Measurements from ENCODE around the gene LZTS2.
A peak's percentile ranks its signal among the peaks of the same experiment; 100 is the strongest.

The LZTS2 gene

DNA sequence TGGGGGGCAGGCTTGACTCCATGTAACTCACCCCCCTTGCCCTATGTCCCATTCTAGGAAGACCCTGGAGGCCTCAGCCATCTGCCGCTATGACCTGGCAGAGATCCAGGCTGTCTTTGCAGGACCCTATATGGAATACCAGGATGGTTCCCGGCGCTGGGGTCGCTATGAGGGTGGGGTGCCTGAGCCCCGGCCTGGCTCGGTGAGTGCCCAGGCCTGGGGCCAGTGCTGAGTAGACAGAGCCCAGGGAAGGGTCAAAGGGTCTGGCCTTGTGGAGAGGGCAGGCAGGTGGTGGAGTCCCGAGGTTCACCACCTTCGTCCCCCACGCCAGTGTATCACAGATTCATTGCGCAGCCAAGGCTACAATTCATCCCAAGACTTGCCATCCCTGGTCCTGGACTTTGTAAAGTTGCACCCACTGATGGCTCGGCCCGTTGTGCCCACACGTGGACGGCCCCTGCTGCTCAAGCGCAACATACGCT is 19.8 kb upstream of the LZTS2 start:
- DNase-seq = no peak

DNA sequence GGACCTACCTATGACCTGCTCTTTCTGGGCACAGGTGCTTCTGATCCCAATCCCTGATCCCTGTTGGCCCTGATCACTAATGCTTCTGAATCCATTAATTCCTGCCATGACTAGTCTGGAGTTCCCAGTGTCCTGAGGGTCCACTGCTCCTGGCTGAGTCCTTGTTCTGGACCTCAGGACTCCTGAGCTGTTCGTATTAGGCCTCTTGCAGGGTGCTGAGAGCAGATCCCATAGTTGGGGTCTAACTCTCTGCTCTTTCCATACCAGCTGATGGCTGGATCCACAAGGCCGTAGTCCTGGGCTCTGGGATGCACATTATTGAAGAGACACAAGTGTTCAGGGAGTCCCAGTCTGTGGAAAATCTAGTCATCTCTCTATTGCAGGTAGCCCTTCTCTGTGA is 19.3 kb upstream of the LZTS2 start:
- DNase-seq = no peak

DNA sequence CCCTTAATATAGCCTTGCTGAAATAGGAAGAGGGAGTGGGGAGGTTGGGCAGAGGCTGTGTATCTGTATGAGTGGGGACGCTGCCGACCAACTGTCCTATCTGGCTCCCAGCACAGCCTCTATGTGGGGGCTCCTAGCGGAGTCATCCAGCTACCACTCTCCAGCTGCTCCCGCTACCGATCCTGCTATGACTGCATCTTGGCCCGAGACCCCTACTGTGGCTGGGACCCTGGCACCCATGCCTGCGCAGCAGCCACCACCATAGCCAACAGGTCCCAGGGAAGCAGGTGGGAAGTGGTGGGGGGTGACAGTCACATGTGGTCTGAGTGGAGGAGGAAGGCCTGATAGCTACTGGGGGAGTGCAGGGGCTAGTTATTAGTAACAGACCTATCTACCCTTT is 18.9 kb upstream of the LZTS2 start:
- DNase-seq = no peak

DNA sequence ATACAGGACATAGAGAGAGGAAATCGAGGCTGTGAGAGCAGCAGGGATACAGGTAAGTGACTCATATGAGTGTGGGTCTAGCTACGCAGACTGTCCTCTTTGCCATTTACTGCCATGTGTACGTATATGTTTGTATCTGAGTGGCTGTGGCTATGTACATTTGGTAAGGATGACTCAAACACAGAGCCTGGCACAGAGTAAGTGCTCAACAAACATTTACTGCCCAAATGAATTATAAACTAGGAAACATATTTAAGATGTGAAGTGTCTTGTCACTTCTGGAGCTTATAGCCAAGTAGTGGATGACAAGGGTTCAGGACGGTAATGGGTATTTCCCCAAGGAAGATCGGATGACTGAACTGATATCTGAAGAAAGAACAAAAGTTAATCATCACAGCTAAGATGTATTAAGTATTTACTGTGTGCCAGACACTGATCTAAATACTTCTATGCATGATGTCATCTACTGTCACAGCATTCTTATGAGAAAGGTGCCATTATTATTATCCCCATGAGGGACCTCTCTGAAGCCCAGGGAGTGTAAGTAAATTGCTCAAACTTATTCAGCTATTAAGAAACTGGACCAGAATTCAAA is 18.3 kb upstream of the LZTS2 start:
- DNase-seq = no peak

DNA sequence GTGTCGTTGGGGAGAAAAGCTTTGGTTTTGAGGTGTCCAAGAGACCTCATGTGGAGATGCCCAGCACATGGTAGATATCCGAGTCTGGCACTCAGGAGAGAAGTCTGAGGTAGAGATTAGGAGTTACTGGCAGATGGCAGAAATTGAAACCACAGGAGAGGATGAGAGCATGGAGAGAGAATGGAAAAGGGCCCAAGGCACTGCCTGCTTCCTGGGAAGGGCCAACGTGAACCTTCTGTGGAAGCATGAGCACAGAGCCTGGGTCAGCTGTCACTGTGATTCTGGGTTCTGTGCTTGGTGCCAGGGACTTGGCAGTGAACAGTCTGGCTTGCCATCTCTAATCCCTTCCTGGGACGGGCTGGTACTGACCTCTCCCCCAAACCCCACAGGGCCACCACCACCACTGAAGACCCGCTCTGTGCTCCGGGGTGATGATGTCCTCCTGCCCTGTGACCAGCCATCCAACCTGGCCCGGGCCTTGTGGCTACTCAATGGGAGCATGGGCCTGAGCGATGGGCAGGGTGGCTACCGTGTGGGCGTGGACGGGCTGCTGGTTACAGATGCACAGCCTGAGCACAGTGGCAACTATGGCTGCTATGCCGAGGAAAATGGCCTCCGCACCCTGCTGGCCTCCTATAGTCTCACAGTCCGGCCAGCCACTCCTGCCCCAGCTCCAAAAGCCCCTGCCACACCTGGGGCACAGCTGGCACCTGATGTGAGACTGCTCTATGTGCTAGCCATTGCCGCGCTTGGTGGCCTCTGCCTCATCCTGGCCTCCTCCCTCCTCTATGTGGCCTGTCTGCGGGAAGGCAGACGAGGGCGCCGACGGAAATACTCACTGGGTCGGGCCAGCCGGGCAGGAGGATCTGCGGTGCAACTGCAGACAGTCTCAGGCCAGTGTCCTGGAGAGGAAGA is 16.4 kb upstream of the LZTS2 start:
- no peak for DNase-seq

DNA sequence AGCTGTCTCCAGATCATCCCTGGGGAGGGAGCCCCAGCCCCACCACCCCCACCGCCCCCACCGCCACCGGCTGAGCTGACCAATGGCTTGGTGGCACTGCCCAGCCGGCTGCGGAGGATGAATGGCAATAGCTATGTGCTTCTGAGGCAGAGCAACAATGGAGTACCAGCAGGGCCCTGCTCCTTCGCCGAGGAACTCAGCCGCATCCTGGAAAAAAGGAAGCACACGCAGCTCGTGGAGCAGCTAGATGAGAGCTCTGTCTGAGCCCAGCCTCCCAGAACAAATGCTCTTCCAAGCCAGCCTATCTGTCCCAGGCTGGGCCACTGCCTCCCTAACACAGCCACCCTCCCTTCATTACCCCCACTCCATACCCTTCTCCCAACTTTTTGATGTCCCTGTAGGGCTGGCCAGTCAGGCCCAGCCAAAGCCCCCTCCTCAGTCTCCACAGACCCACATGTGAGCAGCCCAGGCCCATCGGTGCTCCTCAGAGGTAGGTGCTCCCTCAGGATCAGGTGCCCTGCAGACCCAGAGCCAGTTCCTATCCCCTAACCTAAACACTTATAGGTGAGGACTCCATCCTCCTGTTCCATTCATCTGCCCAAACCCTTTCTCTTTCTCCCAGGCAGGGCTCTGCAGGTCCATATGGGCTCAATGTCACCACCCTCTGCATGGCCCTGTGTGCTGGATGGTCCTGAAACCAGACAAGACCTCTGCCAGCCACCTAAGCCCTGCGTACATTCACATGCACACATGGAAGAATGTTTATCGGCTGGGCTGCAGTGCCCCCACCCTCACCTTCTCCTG is 15.5 kb upstream of the LZTS2 start:
- no peak for DNase-seq

DNA sequence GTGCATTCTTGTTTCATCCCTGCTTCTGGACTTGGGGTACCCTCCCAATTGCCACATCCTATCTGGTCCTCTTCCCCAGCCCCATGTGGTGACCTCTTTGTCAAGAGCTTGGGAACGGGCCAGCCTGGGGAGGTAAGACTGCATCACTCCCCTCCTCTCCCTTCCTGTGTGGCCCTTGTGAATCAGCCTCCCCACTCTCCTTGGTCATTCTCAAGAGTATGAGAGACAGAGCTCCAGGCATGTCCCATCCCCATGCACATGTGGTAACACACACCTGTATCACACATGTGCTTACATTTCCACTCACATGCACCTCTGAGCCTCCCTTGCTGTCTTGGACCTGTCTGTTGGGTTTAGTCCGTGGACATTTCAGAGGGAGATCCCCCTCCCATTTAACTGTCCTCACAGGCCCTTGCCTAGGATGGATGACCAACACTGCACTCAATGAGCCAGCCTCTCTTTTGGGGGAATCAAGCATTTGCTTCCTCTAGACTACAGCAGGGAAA is 14.9 kb upstream of the LZTS2 start:
- no peak for DNase-seq

DNA sequence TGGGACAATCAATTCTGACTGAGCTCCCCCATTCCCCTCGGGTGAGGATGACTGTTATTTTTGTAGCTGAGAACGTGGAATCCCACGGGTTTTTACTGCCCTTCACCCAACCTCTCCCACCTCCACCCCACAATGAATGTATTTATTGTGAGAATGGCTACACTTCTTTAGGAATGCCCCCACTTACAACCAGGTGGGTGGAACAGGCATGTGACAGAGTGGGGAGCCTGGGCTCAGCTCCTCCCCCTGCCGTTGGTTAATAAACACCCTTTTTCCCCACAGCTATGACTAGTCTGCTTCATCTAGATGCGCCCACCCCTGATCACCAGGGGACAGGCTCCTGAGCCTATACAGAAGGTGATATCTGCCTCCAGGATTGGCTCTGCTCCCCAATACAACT is 14.3 kb upstream of the LZTS2 start:
- DNase-seq = no peak

DNA sequence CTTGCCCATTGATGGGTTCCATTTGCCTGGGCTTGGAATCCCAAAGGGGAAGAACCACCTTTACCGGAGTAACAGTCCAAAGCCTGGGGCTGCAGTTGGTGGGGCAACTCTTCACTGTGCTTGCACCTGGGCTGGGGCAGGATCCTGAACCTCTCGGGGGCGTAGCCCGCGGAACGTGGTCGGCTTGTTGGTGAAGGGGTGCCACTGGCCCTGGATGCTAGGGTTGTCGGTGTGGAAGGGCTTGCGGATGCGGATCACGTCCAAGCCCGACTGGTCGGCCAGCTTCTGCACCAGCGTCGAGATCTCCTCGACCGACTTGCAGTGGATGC is 13.0 kb upstream of the LZTS2 start:
- DNase-seq = no peak

DNA sequence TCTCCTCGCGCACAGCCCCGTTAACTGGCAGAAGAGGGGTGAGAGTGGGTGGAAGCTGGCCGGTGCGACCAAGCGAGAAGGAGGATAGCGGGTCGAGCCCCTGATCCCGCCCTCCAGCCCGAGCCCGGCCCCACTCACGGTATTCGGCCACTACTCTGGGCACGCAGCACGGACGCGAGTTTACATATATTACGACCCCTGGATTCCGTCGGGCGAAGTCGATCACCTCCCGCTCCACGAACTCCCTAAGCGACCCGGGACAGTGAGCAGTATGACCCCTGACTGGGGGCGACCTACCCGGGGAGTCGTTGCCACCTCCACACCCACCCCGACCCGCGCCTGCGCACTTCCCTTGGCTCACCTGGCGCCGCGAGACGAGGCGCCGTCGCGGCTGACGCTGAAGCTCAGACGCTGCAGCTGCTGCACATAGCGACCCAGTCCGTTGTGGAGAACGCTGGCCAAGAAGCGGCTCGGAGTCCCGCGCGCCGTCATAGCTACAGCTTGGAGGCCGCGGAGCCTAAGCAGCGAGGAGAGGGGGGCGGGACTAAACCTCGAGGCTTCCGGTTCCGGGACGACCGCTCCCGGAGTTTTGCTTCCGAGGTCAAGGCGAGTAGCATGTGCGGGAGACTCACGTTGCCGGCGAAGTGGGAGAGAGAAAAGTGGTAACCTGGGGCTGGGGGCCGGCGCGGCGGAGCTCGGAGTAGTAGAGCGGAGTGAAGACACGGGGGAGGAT is 12.5 kb upstream of the LZTS2 start, which contains the start of the genes MRPL43 and TWNK:
TSS of gene MRPL43 (minus strand) at position 546 of the 733 bp plus-strand sequence. CDS start at position 492, 54 bp downstream.
TSS of gene TWNK (plus strand) at position 592 of the 733 bp plus-strand sequence. CDS start 668 bp downstream, outside the sequence.
- DNase-seq = peak; percentile 60

DNA sequence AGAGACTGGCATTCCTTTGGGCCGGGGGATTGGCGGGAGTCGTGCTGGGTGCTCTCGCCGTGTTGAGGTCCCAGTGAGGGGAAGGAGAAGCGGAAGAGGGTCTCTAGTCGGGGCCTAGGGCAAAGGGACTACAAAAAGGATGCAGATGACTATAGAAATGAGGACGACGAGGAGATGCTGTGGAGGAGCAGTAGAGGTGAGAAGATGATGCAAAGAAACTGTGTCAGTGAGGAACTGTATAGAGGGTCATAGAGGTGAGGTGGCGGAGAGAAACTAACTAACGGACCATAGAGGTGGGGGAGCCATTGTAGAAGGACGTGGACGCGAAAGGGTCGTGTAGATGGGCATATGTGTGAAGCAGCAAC is 11.9 kb upstream of the LZTS2 start:
- DNase-seq = no peak

DNA sequence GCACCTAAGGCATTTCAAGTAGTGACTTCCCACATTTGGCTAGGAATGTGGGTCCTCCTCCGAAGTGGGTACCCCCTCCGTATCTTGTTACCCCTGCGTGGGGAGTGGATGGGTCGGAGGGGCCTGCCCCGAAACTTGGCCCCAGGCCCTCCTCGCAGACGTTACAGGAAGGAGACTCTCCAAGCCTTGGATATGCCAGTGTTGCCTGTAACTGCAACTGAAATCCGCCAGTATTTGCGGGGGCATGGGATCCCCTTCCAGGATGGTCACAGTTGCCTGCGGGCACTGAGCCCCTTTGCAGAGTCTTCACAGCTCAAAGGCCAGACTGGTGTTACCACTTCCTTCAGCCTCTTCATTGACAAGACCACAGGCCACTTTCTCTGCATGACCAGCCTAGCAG is 11.4 kb upstream of the LZTS2 start:
- DNase-seq = no peak

DNA sequence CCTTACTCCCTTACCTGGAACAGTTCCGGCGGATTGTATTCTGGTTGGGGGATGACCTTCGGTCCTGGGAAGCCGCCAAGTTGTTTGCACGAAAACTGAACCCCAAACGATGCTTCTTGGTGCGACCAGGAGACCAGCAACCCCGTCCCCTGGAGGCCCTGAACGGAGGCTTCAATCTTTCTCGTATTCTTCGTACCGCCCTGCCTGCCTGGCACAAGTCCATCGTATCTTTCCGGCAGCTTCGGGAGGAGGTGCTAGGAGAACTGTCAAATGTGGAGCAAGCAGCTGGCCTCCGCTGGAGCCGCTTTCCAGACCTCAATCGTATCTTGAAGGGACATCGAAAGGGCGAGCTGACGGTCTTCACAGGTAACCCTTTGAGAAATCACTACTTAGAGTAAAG is 10.5 kb upstream of the LZTS2 start:
- DNase-seq = no peak

DNA sequence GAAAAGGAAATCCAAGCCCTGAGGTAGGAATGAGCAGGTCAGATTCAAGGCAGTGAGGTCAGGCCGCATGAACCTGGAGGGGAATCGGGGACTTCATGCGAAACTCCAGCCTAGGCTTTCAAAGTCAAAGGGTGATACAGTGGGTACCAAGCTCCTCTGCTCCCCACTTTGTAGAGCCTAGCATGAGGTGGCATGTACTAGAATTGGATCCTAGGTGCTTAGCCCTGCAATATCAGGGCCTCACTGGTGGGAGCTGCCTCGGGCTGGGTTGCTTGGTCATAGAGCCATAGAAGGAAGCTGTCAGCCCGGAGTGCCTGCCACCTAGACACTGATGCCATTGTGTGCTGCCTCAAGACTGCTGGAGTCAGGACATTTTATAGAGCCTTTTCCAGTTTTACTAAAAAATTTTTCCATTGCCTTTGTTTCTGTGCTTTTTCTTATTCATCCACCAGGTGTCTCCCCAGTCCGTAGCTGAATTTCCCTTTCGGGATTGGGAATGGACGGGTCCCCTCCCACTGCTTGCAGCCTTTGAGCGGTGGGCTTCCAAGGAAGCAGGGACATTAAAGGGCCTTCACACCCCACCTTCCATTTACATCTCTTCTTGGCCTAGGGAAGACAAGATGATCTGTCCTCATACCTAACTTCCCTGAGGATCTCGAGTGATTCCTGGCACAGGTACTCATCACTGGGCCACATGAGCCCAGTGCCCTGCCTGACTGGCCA is 5.5 kb upstream of the LZTS2 start:
- peak; percentile 27 for DNase-seq

DNA sequence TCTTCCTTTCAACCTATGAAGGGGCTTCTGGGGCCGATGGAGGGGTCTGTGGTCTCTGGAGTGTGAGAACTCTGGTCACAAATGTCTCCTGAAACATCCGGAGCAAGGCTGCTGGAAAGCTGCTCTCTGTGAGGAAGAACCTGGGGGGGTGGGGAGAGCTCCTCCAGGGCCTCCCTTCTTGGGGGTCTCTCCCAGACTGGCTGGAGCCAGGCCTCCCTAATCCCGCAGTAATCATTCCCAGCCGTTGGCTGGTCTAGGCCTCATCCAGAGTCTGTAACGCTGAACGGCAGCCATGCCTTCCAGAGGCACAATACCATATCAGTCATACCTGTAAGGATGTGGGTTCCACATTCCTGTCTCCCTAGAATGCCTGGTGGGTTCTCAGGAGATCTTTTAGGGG is 4.4 kb upstream of the LZTS2 start:
- DNase-seq = no peak

DNA sequence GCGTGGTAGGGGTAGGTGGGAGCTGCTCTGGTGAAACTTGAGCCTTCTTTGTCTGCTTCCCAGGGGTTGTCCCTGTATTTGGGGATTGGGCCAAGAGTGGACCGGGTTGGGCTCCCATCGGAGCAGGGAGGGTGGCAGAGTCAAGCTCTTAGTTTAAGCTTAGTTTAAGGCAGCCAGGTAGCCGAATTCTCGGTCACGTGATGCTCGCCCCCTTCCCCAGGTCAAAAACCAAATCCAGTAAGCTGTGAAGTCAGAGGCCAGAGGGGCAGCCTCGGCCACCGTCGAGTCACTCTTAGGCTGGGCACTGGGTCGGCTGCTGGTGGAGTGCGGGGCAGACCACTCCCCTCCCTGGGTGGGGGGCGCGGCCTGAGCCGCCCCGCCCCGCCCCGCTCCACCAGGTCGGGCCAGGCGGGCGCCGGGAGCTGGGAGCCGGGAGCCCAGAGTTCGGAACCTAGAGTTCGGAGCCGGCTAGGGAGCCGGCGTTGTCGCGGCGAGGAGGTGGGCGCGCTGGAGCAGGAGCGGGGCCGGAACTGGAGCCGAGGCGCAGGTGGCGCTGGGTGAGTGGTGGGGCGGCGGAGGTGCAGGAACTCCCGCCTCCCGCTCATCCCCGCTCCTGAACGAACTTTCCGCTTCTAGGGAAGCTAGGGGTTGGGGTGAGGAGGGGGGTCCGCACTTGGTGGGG is 2.8 kb upstream of the LZTS2 start:
- DNase-seq = peak; percentile 70

DNA sequence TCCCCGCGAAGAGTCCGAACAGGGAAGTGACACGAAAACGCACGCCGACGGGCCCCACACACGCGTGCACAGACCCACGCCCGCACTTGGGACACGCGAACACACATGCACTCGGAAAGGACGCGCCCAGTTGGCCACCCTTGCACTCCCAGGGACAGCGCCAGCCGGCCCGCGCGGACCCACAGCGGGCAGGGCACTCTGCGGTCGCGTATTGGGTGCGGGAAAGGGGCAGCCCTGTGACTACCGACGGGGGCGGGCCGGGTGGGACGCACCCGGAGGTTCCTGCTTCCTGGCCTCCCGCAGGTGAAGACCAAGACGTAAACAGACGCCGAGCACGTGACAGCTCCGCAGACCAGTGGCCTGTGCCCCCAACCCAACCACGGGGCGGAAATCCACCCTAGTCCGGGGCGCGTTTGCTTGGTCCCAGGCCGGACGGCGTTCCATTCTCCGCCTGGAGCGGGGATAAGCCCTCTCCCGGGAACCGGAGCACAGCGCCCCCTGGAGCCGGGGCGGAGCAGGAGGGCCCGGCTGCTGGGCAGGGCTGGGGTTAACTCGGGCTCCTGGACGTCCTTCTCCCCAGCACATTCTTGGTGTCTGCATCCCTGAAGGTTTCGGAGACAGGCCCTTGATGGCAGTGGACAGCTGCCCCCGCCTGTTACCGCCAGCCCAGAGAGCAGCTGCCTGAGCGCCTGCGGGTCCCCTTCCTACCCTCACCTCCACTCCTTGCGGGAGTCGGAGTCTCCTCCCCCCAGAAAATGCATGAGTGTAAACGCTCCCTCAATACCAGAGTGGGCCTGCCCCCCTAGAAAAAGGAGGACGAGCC is 2.0 kb upstream of the LZTS2 start:
- DNase-seq = peak; percentile 70

DNA sequence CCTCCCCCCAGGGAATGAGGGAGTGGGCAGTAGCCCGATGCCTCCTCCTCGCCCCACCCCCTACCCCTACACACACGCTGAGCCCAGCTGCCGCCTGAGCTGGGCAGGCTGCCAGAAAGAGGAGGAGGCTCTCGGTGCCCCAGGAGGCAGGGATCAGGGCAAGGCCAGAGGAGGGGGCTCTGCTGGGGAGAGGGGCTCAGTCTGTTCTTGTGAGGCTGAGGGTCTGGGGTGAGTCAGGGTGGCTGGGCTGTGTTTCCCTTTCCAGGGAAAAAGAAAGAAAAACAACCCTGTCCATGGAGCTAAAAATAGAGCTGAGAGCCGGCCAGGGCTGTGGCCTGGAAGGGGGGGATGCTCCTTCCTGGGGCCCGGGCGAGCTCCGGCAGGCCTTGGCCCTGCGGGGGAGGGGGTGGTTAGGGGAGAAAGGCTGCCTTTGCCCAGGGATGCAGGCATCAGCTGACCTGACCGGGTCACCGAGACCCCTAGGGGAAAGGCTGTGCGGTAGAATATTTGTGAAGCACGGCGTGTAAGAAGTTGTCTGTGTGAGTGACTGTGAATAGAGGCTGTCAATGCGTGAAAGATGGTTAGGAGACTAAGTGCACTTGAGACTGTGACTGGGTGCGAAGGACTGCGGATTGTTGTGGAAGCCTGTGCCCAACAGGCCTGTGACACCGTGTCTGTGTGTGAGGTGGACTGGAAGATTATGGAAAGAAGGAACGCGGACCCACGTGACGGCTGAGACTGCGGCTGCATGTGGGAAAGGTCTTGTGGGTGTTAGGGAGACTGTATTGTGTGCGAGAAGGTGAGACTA is 1.2 kb upstream of the LZTS2 start:
- DNase-seq = peak; percentile 82

DNA sequence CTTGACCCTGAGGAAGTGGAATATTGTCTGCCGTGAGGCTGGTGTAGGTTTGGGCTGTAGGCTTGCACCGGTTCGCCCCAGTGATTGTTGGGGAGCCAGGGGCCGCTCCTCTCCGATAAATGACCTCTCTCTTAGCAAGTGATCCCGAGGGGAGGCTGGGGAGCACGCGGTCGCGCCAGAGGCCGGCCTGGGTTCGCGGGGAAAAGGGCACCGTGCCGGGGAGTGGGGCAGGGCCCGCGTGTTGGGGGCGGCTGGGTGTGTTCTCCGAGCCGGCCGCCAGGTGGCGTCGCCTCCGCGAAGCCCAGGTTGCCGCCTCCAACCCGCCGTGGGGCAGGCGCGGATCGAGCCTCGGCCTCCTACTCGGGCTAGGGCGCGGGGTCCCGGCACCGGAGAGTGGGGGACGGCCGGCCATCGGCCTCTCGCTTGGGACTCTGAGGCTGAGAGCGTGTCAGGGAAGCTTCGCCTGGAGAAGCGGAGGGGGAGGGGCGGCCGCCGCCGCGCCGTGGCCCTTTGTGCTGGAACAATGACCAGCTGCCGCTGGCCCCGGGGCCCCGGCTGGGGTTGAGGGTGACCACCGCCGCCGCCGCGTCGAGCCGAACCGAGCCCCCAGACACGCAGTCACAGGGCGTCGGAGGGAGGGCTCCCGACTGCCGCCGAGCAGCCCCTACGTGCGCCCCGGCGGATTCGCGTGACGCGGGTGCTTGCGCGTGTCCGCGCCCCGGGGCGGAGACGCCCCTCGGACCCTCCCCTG is 442 bp upstream of the LZTS2 start:
- peak; percentile 52 for DNase-seq

Measured in kidney glomerular epithelial cell (primary cell).